Urinary bladder (tissue), 4 donors: ENCODE measurements around the gene MEDAG. TPM values are rescaled to one million over a fixed set of nuclear protein-coding genes. Genes with fewer than 3 reads are reported as not detected.

Source experiments
- DNase-seq: peaks from one replicate; pipeline ENCODE4 v3.0.0-alpha.2; 2015; ENCODE audit errors: extremely low spot score
- H3K27ac ChIP-seq: one replicate; pipeline ENCODE4 v1.5.1; 2013; ENCODE audit warnings: low read depth, mild to moderate bottlenecking, moderate library complexity
- H3K36me3 ChIP-seq: one replicate; pipeline ENCODE4 v1.6.1; 2013; ENCODE audit warnings: mild to moderate bottlenecking, moderate library complexity; ENCODE audit not compliant: insufficient read depth
- H3K4me1 ChIP-seq: one replicate; pipeline ENCODE4 v1.6.1; 2013; ENCODE audit warnings: mild to moderate bottlenecking, moderate library complexity; ENCODE audit not compliant: insufficient read depth
- H3K4me3 ChIP-seq: one replicate; pipeline ENCODE4 v1.5.1; 2013; ENCODE audit warnings: low read depth, low read length
- WGBS: extraction: QIAGEN DNeasy Blood & Tissue Kit; methylation state at CpG from one replicate; pipeline ENCODE4 v1.1.7; 2013; 5-methylcytosine and 5-hydroxymethylcytosine counted together
- polyA plus RNA-seq: library from polyadenylated mRNA; stranded (reverse); fragments of 200-250 nt; gene quantifications from one replicate; pipeline ENCODE4 v1.2.3, GENCODE V29; 2013
- total RNA-seq: library from RNA; depleted of rRNA; stranded (reverse); fragments of >200 nt; gene quantifications from one replicate; pipeline ENCODE4 v1.2.3, GENCODE V29; 2014
- donor health status: healthy with polysubstance abuse.
- donor health status: healthy.

The MEDAG gene
- total and polyA plus RNA-seq, 2 donors, result 12.2 to 12.7 TPM

GRCh38 chr13:30868799-30869470 lies 37.1 kb upstream of the MEDAG start:
- Histone ChIP-seq H3K36me3 (no peaks in the 10 kb centered on the region), H3K4me1 (no peaks in the 10 kb centered on the region), H3K27ac (no peak overlapping the region), H3K4me3 (no peak overlapping the region)
- no peak for DNase-seq
- 66% methylated on average over 5 of the region's 5 CpGs for WGBS

- H3K4me3 ChIP-seq, result no peak overlapping the region
- 49% methylated on average over 7 of the region's 7 CpGs for WGBS
- H3K36me3 ChIP-seq, result no peaks in the 10 kb centered on the region
- no peak overlapping the region for H3K27ac ChIP-seq
- H3K4me1 ChIP-seq, result no peaks in the 10 kb centered on the region
- DNase-seq, result no peak
These were observed 36.6 kb upstream of the MEDAG start for GRCh38 chr13:30869491-30869890.

- no peak overlapping the region for H3K4me3 ChIP-seq
- WGBS, result 46% methylated on average over 9 of the region's 9 CpGs
- no peaks in the 10 kb centered on the region for H3K36me3 ChIP-seq
- peak overlapping the region; percentile 11 for H3K27ac ChIP-seq
- no peaks in the 10 kb centered on the region for H3K4me1 ChIP-seq
- no peak for DNase-seq
These were observed 35.8 kb upstream of the MEDAG start for GRCh38 chr13:30870049-30870884.

GRCh38 chr13:30870916-30871587 lies 35.0 kb upstream of the MEDAG start:
- no peak for DNase-seq
- Histone ChIP-seq H3K36me3 (no peaks in the 10 kb centered on the region), H3K4me3 (no peak overlapping the region), H3K27ac (no peak overlapping the region), H3K4me1 (no peaks in the 10 kb centered on the region)
- 92% methylated on average over 24 of the region's 24 CpGs for WGBS

- no peaks in the 10 kb centered on the region for H3K4me1 ChIP-seq
- H3K27ac ChIP-seq, result no peak overlapping the region
- no peak overlapping the region for H3K4me3 ChIP-seq
- DNase-seq, result no peak
- 83% methylated on average over 17 of the region's 17 CpGs for WGBS
- H3K36me3 ChIP-seq, result no peaks in the 10 kb centered on the region
These were observed 34.3 kb upstream of the MEDAG start for GRCh38 chr13:30871588-30872275.

GRCh38 chr13:30872276-30872594 lies 33.8 kb upstream of the MEDAG start:
- Histone ChIP-seq H3K36me3 (no peaks in the 10 kb centered on the region), H3K4me1 (no peaks in the 10 kb centered on the region), H3K4me3 (no peak overlapping the region), H3K27ac (no peak overlapping the region)
- 79% methylated on average over 7 of the region's 7 CpGs for WGBS
- no peak for DNase-seq

- H3K27ac ChIP-seq, result no peak overlapping the region
- no peak overlapping the region for H3K4me3 ChIP-seq
- DNase-seq, result peak; percentile 59
- no peaks in the 10 kb centered on the region for H3K4me1 ChIP-seq
- WGBS, result 29% methylated on average over 6 of the region's 6 CpGs
- H3K36me3 ChIP-seq, result no peaks in the 10 kb centered on the region
These were observed 33.2 kb upstream of the MEDAG start for GRCh38 chr13:30872685-30873461.

- H3K36me3 ChIP-seq, result no peaks in the 10 kb centered on the region
- H3K4me3 ChIP-seq, result no peak overlapping the region
- no peak for DNase-seq
- no peak overlapping the region for H3K27ac ChIP-seq
- no peaks in the 10 kb centered on the region for H3K4me1 ChIP-seq
- WGBS, result 80% methylated on average over 5 of the region's 5 CpGs
These were observed 32.6 kb upstream of the MEDAG start for GRCh38 chr13:30873499-30873898.

- 92% methylated on average over 6 of the region's 6 CpGs for WGBS
- Histone ChIP-seq H3K27ac (no peak overlapping the region), H3K4me3 (no peak overlapping the region), H3K36me3 (no peaks in the 10 kb centered on the region), H3K4me1 (no peaks in the 10 kb centered on the region)
- no peak for DNase-seq
These were observed 32.0 kb upstream of the MEDAG start for GRCh38 chr13:30874111-30874510.

GRCh38 chr13:30874561-30874960 lies 31.5 kb upstream of the MEDAG start:
- no peaks in the 10 kb centered on the region for H3K36me3 ChIP-seq
- H3K27ac ChIP-seq, result no peak overlapping the region
- H3K4me1 ChIP-seq, result no peaks in the 10 kb centered on the region
- H3K4me3 ChIP-seq, result no peak overlapping the region
- DNase-seq, result no peak
- WGBS, result 88% methylated on average over 6 of the region's 6 CpGs

GRCh38 chr13:30877335-30877734 lies 28.7 kb upstream of the MEDAG start:
- Histone ChIP-seq H3K4me1 (no peaks in the 10 kb centered on the region), H3K36me3 (no peaks in the 10 kb centered on the region), H3K27ac (no peak overlapping the region), H3K4me3 (no peak overlapping the region)
- 0% methylated on average over 1 of the region's 1 CpG for WGBS
- DNase-seq, result no peak

- Histone ChIP-seq H3K4me3 (no peak overlapping the region), H3K4me1 (no peaks in the 10 kb centered on the region), H3K36me3 (no peaks in the 10 kb centered on the region), H3K27ac (no peak overlapping the region)
- WGBS, result 94% methylated on average over 2 of the region's 2 CpGs
- no peak for DNase-seq
These were observed 25.8 kb upstream of the MEDAG start for GRCh38 chr13:30880151-30880855.

- Histone ChIP-seq H3K4me1 (no peaks in the 10 kb centered on the region), H3K4me3 (no peak overlapping the region), H3K36me3 (no peaks in the 10 kb centered on the region), H3K27ac (no peak overlapping the region)
- WGBS, result 53% methylated on average over 4 of the region's 4 CpGs
- DNase-seq, result no peak
These were observed 25.3 kb upstream of the MEDAG start for GRCh38 chr13:30880856-30881155.
